Measurements from ENCODE around the gene SLC7A9.
"Not testable (repeated sequence)": the region's sequence is repeated elsewhere in the genome, so short reads cannot be mapped to it uniquely, and the experiment has no call there.

The SLC7A9 gene

DNA sequence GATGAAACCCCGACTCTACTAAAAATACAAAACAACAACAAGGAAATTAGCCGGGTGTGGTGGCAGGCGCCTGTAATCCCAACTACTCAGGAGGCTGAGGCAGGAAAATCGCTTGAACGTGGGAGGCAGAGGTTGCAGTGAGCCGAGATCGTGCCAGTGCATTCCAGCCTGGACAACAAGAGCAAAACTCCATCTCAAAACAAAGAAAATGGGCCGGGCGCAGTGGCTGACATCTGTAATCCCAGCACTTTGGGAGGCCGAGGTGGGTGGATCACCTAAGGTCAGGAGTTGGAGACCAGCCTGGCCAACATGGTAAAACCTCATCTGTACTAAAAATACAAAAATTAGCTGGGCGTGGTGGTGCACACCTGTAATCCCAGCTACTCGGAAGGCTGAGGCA, 37.5 kb downstream of the SLC7A9 start:
- not testable (repeated sequence) for H3K36me3 Mint-ChIP-seq (ENCODE audit: low read depth); DNase-seq

DNA sequence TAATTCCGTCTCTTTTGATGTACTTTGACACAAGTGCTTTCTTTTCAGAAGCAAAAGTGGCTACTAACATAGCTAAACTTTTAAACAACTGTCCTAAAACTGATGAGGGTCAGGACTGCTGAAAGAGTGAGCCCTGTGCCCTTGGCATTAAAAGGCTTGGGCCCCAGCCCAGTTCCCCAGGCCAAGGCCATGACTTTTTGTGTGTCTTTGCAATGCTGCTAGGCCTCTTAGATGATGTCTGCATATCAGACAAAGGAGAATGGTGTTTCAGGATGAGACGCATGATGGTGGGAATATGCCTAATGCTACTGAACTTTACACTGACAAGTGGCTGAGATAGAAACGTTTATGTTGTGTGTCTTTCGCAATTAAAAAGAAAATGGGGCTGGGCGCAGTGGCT, 38.0 kb downstream of the SLC7A9 start:
- no peak for ATAC-seq
- no peak overlapping the region for H3K27ac Mint-ChIP-seq
- DNase-seq, result no peak
- no peaks in the 10 kb centered on the region for H3K9me3 Mint-ChIP-seq
- H3K36me3 Mint-ChIP-seq (ENCODE audit: low read depth), result no peaks in the 10 kb centered on the region
- H3K27me3 Mint-ChIP-seq, result no peaks in the 10 kb centered on the region
- no peaks in the 10 kb centered on the region for H3K4me1 Mint-ChIP-seq
- H3K4me3 Mint-ChIP-seq, result no peak overlapping the region

More for the DNA sequence above, 37.5 kb downstream of the SLC7A9 start:
- not testable (repeated sequence) for ATAC-seq, H3K4me3 Mint-ChIP-seq, H3K4me1 Mint-ChIP-seq, H3K27me3 Mint-ChIP-seq, H3K9me3 Mint-ChIP-seq, H3K27ac Mint-ChIP-seq

DNA sequence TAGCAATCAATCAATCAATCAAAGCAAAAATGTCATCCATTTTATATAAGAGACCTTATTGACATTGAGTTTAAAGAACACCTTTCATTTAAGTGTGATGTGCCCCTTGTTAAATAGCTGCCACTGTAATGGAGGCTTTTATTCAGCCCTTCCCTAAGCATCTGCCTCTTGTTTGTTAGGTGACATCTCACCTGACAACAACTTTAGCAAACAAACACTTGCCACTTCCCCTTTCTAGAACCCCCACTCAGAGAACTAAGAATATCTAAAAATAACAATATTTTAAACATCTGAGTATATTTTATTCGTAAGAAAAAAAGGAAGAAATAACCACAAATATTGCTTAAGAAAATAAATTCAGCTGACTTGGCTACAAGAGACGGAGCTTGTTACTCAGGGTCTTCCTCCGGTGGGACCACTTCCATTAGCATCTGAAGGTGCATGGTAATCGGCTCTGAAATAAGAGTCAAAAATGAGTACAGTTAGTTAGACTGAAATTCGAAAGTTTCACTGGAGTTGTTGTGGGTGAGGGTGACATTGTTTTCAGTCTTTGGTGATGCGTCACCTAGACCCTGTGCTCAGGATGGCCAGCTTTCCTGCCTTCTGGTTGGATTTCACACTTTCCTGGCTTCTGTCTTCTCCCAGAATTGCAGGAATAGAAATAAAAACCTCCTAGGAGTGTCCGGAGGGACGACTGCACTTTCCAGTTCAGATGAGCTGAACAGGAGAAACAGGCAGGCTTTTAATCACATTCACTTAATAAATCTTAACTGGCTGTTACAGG, 39.1 kb downstream of the SLC7A9 start:
- H3K4me1 Mint-ChIP-seq, result no peaks in the 10 kb centered on the region
- H3K9me3 Mint-ChIP-seq, result no peaks in the 10 kb centered on the region
- no peak overlapping the region for H3K27ac Mint-ChIP-seq
- H3K4me3 Mint-ChIP-seq, result no peak overlapping the region
- no peaks in the 10 kb centered on the region for H3K36me3 Mint-ChIP-seq (ENCODE audit: low read depth)
- DNase-seq, result no peak
- no peaks in the 10 kb centered on the region for H3K27me3 Mint-ChIP-seq
- no peak for ATAC-seq

DNA sequence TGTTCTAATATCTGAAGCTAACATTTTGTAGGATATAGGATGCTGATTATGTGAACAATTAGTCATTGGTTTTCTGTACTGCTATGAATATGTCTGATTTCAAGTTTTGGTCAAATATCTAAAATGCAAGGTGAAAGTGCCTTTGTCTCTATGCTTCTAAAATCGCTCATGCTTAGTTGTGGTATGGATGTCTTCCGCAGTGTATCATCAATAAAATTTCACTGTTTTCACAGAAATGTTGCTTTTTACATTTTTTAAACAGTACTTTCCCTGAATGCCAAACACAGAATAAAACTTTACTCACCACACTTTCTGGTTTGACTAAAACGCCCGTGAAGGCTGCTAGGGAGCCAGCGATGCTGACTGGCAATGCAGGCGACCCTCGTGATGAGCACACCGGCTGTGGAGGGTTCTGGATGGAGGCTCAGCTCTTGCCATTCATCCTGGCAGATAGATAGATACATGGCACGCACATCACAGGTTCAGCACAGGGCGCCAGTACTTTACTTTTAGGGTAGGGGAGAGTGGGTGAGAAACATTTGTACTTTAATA, 40.1 kb downstream of the SLC7A9 start:
- Mint-ChIP-seq H3K4me3 (no peak overlapping the region), H3K27me3 (no peaks in the 10 kb centered on the region), H3K4me1 (no peaks in the 10 kb centered on the region), H3K36me3 (ENCODE audit: low read depth) (no peaks in the 10 kb centered on the region), H3K27ac (no peak overlapping the region), H3K9me3 (no peaks in the 10 kb centered on the region)
- DNase-seq, result no peak
- ATAC-seq, result no peak

DNA sequence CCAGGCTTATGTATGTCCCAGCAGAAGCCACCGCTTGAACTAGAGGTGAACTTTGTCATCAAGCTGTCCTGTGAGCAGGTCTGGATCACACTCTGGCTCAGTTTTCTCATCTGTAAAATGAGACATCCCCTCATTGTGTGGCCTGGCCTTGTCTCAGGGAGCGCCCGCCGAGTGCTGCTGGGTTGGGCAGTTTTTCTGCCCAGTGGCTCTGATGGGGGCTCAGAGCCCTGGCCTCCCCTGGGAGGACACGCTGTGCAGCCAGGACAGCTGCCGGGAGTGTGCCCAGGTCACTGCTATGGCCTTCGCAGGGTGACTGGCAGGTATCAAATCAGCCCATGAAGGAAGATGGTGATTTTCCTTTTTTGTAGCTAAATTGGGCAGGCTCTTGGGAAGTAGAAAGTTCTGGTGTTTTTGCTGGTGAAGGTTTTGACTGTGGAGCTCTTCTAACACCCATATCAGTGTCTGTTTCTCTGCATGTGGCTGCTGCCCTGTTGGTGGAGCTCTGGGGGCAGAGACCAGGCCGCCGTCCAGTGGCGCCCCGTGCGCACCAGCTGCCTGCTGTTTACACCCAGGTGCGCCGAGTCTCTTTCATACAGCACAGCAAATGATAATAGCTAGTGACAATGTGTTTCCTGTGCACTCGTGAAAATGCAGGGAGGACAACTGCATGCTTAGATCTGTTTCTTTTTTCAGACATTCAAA, 40.8 kb downstream of the SLC7A9 start:
- no peak overlapping the region for H3K27ac Mint-ChIP-seq
- no peak overlapping the region for H3K4me3 Mint-ChIP-seq
- DNase-seq (no peak), ATAC-seq (no peak)
- no peaks in the 10 kb centered on the region for H3K27me3 Mint-ChIP-seq
- H3K4me1 Mint-ChIP-seq, result no peaks in the 10 kb centered on the region
- H3K36me3 Mint-ChIP-seq (ENCODE audit: low read depth), result no peaks in the 10 kb centered on the region
- H3K9me3 Mint-ChIP-seq, result no peaks in the 10 kb centered on the region

DNA sequence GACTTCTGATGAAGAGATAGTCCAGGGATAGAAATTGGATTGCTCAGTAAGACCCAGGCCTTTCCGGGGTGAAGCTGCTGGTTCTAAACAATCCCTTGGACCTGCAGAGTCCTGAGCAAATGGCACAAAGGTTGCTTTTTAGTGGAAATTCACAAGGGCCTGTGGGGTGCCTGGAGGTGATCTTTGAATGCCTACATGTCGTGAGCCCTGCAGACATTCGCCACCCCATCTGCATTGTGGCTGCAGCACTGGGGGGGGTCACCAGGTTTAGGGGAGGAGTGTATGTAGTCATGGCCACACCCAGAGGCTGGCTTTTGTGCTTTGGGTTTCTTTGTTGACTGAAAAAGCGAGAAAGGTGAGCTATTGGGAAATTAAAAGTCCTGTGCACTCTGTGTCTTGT, 41.4 kb downstream of the SLC7A9 start:
- H3K4me1 Mint-ChIP-seq, result no peaks in the 10 kb centered on the region
- H3K27me3 Mint-ChIP-seq, result no peaks in the 10 kb centered on the region
- DNase-seq (no peak), ATAC-seq (no peak)
- H3K4me3 Mint-ChIP-seq, result no peak overlapping the region
- no peaks in the 10 kb centered on the region for H3K9me3 Mint-ChIP-seq
- H3K36me3 Mint-ChIP-seq (ENCODE audit: low read depth), result no peaks in the 10 kb centered on the region
- no peak overlapping the region for H3K27ac Mint-ChIP-seq

DNA sequence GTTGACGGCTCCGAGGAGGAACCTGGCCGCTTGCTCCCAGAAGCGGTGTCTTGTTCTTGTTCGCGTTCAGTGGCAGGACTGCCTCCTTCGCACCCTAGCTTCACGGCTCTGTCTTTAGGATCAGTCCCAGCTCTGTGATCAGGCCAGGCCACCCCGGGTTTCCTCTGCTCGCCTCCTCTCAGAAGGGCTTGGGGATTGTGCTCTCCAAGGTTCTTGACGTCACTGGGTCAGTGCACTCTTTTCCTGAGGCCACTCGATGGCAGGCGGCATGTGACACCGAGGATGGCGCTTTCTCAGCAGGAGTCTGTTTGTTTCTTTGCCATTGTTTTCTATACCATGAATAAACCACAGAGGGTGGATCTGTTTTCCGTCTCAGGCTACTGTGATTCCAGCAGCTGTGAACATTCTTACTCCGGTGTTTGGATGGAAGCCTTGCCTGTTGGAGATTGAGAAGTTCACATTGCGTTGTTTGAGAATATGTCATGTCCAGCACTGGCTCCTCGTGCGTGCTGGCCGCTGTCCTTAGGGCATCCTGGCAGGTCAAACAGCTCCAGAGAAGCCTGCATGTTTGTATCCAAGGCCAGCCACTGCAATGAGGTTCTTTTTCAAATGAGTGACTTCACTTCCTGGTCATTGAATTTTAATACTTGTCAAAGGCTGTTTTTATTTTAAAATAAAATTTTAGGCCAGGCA, 44.5 kb downstream of the SLC7A9 start:
- Mint-ChIP-seq H3K27ac (no peak overlapping the region), H3K36me3 (ENCODE audit: low read depth) (no peaks in the 10 kb centered on the region), H3K4me1 (peaks cover 5% of the 10 kb centered on the region), H3K4me3 (no peak overlapping the region), H3K27me3 (no peaks in the 10 kb centered on the region), H3K9me3 (no peaks in the 10 kb centered on the region)
- DNase-seq, result no peak
- ATAC-seq, result no peak

DNA sequence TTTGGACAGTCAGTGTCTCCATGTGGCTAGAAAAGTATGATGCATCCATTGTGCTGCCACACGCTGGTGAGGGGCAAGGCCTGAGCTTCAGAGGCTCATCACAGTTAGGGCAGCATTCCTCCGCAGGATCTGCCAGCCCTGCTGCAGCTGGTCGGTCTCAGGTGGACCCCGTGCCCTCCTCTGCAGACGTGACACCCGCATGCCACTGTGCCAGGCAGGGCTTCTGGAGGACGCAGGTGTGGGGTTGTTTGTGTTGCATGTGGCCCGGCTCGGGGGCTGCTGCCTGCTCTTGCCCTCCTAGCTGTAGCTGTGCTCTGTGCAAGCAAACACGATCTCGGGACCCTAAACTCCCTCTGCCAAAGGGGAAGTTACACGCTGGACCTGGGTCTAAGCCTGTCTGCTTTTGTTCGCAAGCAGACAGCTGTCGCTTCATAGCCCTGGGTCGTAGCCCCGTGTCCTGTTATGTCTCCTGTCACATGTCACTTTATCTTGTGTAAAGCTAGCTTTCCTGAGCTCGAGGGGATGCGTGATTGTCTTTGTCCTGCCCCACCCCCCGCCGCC, 45.3 kb downstream of the SLC7A9 start:
- H3K27ac Mint-ChIP-seq, result no peak overlapping the region
- no peaks in the 10 kb centered on the region for H3K9me3 Mint-ChIP-seq
- H3K4me3 Mint-ChIP-seq, result no peak overlapping the region
- DNase-seq (no peak), ATAC-seq (no peak)
- H3K36me3 Mint-ChIP-seq (ENCODE audit: low read depth), result no peaks in the 10 kb centered on the region
- peaks cover 12% of the 10 kb centered on the region for H3K4me1 Mint-ChIP-seq
- H3K27me3 Mint-ChIP-seq, result no peaks in the 10 kb centered on the region

DNA sequence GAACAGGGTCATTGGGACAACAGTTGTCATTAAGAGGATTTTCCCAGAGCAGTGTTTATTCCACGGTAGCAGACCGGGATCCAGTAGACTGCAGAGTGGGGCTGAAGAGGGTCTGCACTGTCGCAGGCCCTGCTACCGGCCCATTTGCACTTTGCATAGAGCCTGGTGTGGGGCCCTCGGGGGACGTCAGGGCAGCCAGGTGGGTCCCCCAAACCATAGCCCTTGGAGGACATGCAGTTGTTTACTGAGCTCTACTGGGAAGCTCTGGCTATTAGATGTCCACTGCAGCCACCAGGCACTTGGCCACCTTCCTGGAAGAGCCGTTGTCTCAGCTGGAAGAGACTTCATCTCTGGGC, 45.8 kb downstream of the SLC7A9 start:
- peaks cover 12% of the 10 kb centered on the region for H3K4me1 Mint-ChIP-seq
- DNase-seq (no peak), ATAC-seq (no peak)
- H3K9me3 Mint-ChIP-seq, result no peaks in the 10 kb centered on the region
- H3K36me3 Mint-ChIP-seq (ENCODE audit: low read depth), result no peaks in the 10 kb centered on the region
- H3K27me3 Mint-ChIP-seq, result peaks cover 2% of the 10 kb centered on the region
- no peak overlapping the region for H3K27ac Mint-ChIP-seq
- no peak overlapping the region for H3K4me3 Mint-ChIP-seq

DNA sequence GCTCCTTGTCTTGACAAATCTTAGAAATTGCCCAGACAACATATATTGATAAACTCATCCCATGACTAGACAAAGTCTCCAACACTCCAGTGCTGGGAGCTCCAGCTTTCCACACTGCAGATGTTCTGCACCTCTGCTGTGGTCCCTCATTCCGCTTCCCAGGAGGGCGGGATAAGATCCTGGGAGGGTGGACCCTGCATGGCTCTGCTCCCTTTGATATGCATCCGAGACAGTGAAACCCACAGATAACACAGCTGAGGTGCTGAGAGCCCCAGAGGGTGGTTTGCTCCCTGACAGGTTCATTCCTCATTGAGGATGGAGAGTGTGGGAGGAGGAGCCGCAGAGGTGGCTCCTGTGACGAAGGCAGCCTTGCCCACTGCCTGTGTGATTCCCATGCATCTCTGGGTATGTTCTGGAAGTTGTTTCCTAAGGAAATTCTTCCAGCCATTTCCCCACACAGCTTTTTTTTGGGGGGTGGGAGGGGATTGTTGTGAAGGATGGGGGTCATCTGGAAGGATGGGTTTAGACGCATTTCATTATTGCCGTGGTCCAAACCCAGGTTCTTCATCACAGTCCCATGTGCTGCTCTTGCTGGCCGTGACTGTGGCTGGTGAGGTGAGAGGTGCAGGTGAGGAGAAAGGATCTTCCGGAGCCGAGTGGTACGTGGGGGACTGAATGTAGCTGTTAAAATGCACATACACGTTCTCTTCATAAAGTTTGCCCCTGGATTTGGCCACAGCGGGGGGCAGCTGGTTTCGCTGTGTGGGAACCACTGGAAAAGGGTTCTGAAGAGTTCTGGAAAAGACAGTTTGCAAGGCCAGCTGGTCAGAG, 46.4 kb downstream of the SLC7A9 start:
- H3K9me3 Mint-ChIP-seq, result no peaks in the 10 kb centered on the region
- peaks cover 12% of the 10 kb centered on the region for H3K4me1 Mint-ChIP-seq
- H3K27me3 Mint-ChIP-seq, result peaks cover 4% of the 10 kb centered on the region
- no peak overlapping the region for H3K4me3 Mint-ChIP-seq
- H3K27ac Mint-ChIP-seq, result no peak overlapping the region
- no peak for ATAC-seq
- H3K36me3 Mint-ChIP-seq (ENCODE audit: low read depth), result no peaks in the 10 kb centered on the region
- no peak for DNase-seq

DNA sequence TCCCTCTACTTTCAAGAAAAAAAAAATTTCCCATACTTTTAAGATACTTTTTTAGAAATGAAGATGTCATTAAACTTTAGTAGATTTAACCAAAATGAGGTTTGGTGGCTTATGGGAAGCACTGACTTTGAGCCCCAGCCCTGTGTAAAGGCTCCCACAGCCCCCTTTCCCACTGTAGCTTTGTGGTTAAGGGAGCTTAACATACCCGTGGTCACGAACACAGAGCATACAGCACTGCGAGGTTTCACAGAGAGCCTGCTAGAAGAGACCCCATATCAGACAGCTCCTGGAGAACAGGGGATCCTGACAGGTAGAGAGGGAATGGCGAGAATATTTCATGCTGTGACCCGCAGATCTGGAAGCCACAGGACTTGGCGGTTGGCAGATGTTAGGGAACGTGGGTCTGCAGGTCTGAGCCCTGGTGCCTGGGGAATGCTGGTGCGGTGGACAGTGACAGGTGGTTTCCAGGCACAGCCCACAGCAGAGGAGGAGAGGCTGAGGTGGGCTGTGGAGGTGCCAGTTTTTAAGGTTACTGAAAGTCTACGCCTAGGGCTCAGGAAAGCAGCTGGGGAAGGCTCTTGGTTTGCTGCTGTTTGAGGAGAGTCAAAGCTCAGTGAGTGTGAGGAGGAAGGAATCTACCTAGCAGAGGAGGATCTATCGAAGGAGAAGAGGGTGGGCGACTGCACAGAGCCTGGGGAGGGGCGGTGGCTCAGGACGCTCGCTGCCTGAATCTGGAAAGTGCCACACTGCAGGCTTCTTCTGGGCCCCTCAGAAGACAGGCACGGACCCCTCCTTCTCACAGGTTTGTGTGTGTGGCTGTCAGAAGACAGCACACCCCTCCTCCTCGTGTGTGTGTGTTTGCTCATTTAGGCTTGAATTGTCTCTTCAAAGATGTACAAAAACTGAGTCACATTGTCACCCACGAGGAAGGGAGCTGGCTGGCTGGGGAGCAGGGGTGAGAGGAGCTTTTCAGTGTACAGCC, 49.9 kb downstream of the SLC7A9 start:
- H3K4me1 Mint-ChIP-seq, result peaks cover 14% of the 10 kb centered on the region
- no peaks in the 10 kb centered on the region for H3K36me3 Mint-ChIP-seq (ENCODE audit: low read depth)
- no peak overlapping the region for H3K4me3 Mint-ChIP-seq
- ATAC-seq, result peak; percentile 58
- H3K27me3 Mint-ChIP-seq, result peaks cover 4% of the 10 kb centered on the region
- H3K9me3 Mint-ChIP-seq, result no peaks in the 10 kb centered on the region
- no peak overlapping the region for H3K27ac Mint-ChIP-seq
- DNase-seq, result no peak

DNA sequence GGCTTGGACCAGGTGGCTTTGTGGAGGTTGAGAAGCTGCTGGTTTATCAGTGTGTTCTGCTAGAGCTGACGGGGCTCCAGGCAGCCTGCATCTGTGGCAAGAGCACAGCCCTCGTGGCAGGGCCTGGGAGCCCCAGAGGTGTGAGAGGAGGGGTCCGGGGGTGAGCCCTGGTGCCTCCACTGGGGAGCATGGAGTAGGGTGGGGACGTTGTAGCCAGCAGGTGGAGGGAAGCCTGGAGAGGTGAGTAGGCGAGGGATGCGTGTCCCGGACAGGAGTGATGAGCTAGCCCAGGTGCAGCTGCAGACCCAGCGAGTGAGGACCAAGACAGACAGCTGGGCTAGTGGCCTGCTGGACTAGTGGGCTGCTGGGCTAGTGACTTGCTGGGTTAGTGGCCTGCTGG, 51.0 kb downstream of the SLC7A9 start:
- Mint-ChIP-seq H3K4me1 (peaks cover 17% of the 10 kb centered on the region), H3K36me3 (ENCODE audit: low read depth) (no peaks in the 10 kb centered on the region), H3K9me3 (no peaks in the 10 kb centered on the region), H3K27me3 (peaks cover 4% of the 10 kb centered on the region), H3K27ac (no peak overlapping the region), H3K4me3 (no peak overlapping the region)
- DNase-seq (no peak), ATAC-seq (no peak)
